B cell (primary cell): ENCODE results near the gene TMBIM1. TPM values are rescaled to one million over a fixed set of nuclear protein-coding genes. Genes with fewer than 3 reads are reported as not detected.

Experiments used
- ATAC-seq: fragments of 200-7000 bp; cut with Tn5 transposase; one replicate; pipeline ENCODE4 v1.10.0; 2021; ENCODE audit warnings: low read depth, mild to moderate bottlenecking, moderate number of reproducible peaks, moderate library complexity
- CTCF ChIA-PET: fragments of 350-600 bp; sonication (Branson Sonifier 250); formaldehyde crosslinking; loops from one replicate; lab custom pipeline; 2021; ENCODE audit warnings: antibody characterized with exemption, inconsistent platforms; lab: Charles Lee
- POLR2A ChIA-PET: fragments of 350-600 bp; sonication (Branson Sonifier 250); formaldehyde crosslinking; loops from one replicate; lab custom pipeline; 2021; ENCODE audit warnings: antibody characterized with exemption; lab: Charles Lee
- DNase-seq: peaks from one replicate; pipeline ENCODE4 v3.0.0; 2013
- H2AFZ ChIP-seq: 2 replicates; pipeline ENCODE4 v1.6.1; 2012; ENCODE audit warnings: mild to moderate bottlenecking, low read depth, low read length; ENCODE audit not compliant: insufficient read depth, poor library complexity, severe bottlenecking
- H3K27ac ChIP-seq, 2 donors: 1 replicate in 1 of 2; 2 replicates in 1 of 2; pipeline ENCODE4 v1.5.1; 2012 to 2013; ENCODE audit warnings: low read length in 2 of 2, mild to moderate bottlenecking in 2 of 2, moderate library complexity in 1 of 2
- H3K27me3 ChIP-seq, 4 experiments: fragments of 200-600 bp in 1 of 4; sonication (generic) in 1 of 4; replicated peaks in 1 of 4; 1 replicate in 2 of 4; 2 replicates in 2 of 4; pipeline versions ENCODE4 v1.6.1 to v1.7.0; 2013 to 2016; ENCODE audit warnings: low read length in 3 of 4, mild to moderate bottlenecking in 2 of 4, mixed read lengths in 1 of 4, moderate library complexity in 1 of 4; ENCODE audit not compliant: insufficient read depth in 4 of 4, control insufficient read depth in 3 of 4; ENCODE audit errors: control extremely low read depth in 1 of 4
- H3K36me3 ChIP-seq, 2 experiments: replicated peaks in 1 of 2; 1 replicate in 1 of 2; 2 replicates in 1 of 2; pipeline versions ENCODE4 v1.6.1 to v1.7.1; 2013; ENCODE audit warnings: low read length in 1 of 2; ENCODE audit not compliant: insufficient read depth in 2 of 2, control insufficient read depth in 1 of 2; ENCODE audit errors: control extremely low read depth in 1 of 2, extremely low read depth in 1 of 2
- H3K4me1 ChIP-seq, 2 donors: fragments of 200-600 bp in 1 of 2; sonication (generic) in 1 of 2; 1 replicate in 1 of 2; 2 replicates in 1 of 2; pipeline versions ENCODE4 v1.5.1 to v1.6.1; 2013 to 2017; ENCODE audit warnings: low read length in 2 of 2; ENCODE audit not compliant: control insufficient read depth in 2 of 2, insufficient read depth in 2 of 2
- H3K4me2 ChIP-seq: replicated peaks from 2 replicates; pipeline ENCODE3; 2012; ENCODE audit warnings: mild to moderate bottlenecking, low read depth, low read length; ENCODE audit not compliant: poor library complexity, severe bottlenecking
- H3K4me3 ChIP-seq, 5 experiments: fragments of 200-600 bp in 1 of 5; sonication (generic) in 1 of 5; 1 replicate in 3 of 5; 2 replicates in 2 of 5; pipeline versions ENCODE4 v1.5.1 to v1.7.0; 2011 to 2016; ENCODE audit warnings: low read length in 4 of 5, mild to moderate bottlenecking in 4 of 5, low read depth in 2 of 5, control low read depth in 1 of 5, moderate library complexity in 1 of 5; ENCODE audit not compliant: insufficient read depth in 1 of 5; ENCODE audit errors: control extremely low read depth in 1 of 5, extremely low read depth in 1 of 5
- H3K79me2 ChIP-seq: fragments of 200-600 bp; sonication (generic); one replicate; pipeline ENCODE4 v1.6.0; 2016; ENCODE audit warnings: low read length; ENCODE audit not compliant: control insufficient read depth, insufficient read depth
- H3K9ac ChIP-seq: fragments of 200-600 bp; sonication (generic); 2 replicates; pipeline ENCODE4 v1.6.1; 2017; ENCODE audit warnings: mild to moderate bottlenecking, low read length, moderate library complexity
- H3K9me3 ChIP-seq, 3 donors: one replicate each; pipeline versions ENCODE4 v1.6.1 to v1.7.1; 2013; ENCODE audit warnings: low read length in 2 of 3; ENCODE audit not compliant: control insufficient read depth in 2 of 3, insufficient read depth in 1 of 3; ENCODE audit errors: control extremely low read depth in 1 of 3
- H4K20me1 ChIP-seq: 2 replicates; pipeline ENCODE4 v1.6.0; 2012; ENCODE audit warnings: mild to moderate bottlenecking, low read length; ENCODE audit not compliant: insufficient read depth, control insufficient read depth, poor library complexity, severe bottlenecking
- H3K27ac Mint-ChIP-seq: one replicate; pipeline ENCODE4 v1.8.0; 2021; ENCODE audit warnings: mixed read lengths
- H3K27me3 Mint-ChIP-seq: one replicate; pipeline ENCODE4 v1.8.0; 2021; ENCODE audit warnings: mixed read lengths
- H3K4me1 Mint-ChIP-seq: one replicate; pipeline ENCODE4 v1.8.0; 2021; ENCODE audit warnings: mixed read lengths
- H3K4me3 Mint-ChIP-seq: one replicate; pipeline ENCODE4 v1.8.0; 2021; ENCODE audit warnings: mixed read lengths
- H3K9me3 Mint-ChIP-seq: one replicate; pipeline ENCODE4 v1.8.0; 2022; ENCODE audit warnings: mixed read lengths; ENCODE audit not compliant: insufficient read depth
- CTCF ChIP-seq: fragments of 200-600 bp; IDR thresholded peaks from one replicate; pipeline ENCODE4 v1.8.0; 2022; ENCODE audit warnings: antibody characterized with exemption, mild to moderate bottlenecking
- EZH2 ChIP-seq: IDR thresholded peaks from 2 replicates; pipeline ENCODE4 v1.6.1; 2012; ENCODE audit warnings: borderline replicate concordance, low read depth, mild to moderate bottlenecking, moderate library complexity, low read length; ENCODE audit not compliant: insufficient read depth, poor library complexity, severe bottlenecking
- WGBS: methylation state at CpG from one replicate; pipeline ENCODE4 v1.1.5; 2013; ENCODE audit warnings: missing lambda C conversion rate; ENCODE audit not compliant: insufficient coverage; 5-methylcytosine and 5-hydroxymethylcytosine counted together
- intact Hi-C: fragments of 100-400 bp; cut with micrococcal nuclease; formaldehyde crosslinking; loops from one replicate; pipeline ENCODE4 v1.10.0; 2022
- polyA plus RNA-seq: library from polyadenylated mRNA; depleted of rRNA; stranded (reverse); fragments of >200 nt; gene quantifications from 2 replicates; pipeline ENCODE4 v1.2.3, GENCODE V29; 2012
- total RNA-seq, 2 donors: library from RNA; stranded (reverse); fragments of 120-200 nt in 1 of 2; gene quantifications; 1 replicate in 1 of 2; 2 replicates in 1 of 2; pipeline versions ENCODE4 v1.2.3 to v1.2.4, GENCODE V29; 2013 to 2022

TMBIM1 gene
- total and polyA plus RNA-seq, 2 donors (not counting 1 experiment from before 2014, with no cell fraction given), result 68.7 to 137 TPM

- peak overlapping the region; percentile 81 for H2AFZ ChIP-seq
- peaks cover 43% of the 10 kb centered on the region for H3K79me2 ChIP-seq
- intact Hi-C loops, result loop anchor here (1.0 to 5.0 kb wide), 9 partner anchors 14 to 1326 kb away; partner anchors contain the start of genes ARPC2, BCS1L, CNOT9 and GMPPA
- H3K27ac ChIP-seq, result peak overlapping the region in 1 of 2 donors; percentile 18
- no peaks in the 10 kb centered on the region for H3K9me3 ChIP-seq
- H3K4me1 ChIP-seq, result peaks cover 36 to 53% of the 10 kb centered on the region in 2 donors
- no peaks in the 10 kb centered on the region for H3K27me3 ChIP-seq
- peaks cover 62% of the 10 kb centered on the region for H3K4me1 Mint-ChIP-seq
- ChIA-PET POLR2A (interaction anchor here (0.6 to 3.7 kb wide), 13 partner anchors 14 to 129 kb away, joined by 3 to 32 read pairs (median 6); partner anchors contain the start of genes ARPC2, CATIP, CTDSP1 and TMBIM1), CTCF (interaction anchor here (0.7 to 8.0 kb wide), 16 partner anchors 9 to 246 kb away, joined by 3 to 331 read pairs (median 8); partner anchors contain the start of genes ARPC2, CATIP, GPBAR1 and TMBIM1)
- H3K9me3 Mint-ChIP-seq, result no peaks in the 10 kb centered on the region
- peak overlapping the region; percentile 84 for H3K4me3 Mint-ChIP-seq
- H3K27ac Mint-ChIP-seq, result peak overlapping the region; percentile 86
- no peaks in the 10 kb centered on the region for H3K27me3 Mint-ChIP-seq
- peaks cover 27% of the 10 kb centered on the region for H4K20me1 ChIP-seq
- peak overlapping the region; percentile 91 for H3K4me2 ChIP-seq
- peak overlapping the region; percentile 87 for H3K9ac ChIP-seq
- no peak for DNase-seq
- H3K36me3 ChIP-seq, result peaks cover 2 to 47% of the 10 kb centered on the region in 2 experiments
- WGBS, result 9% methylated on average over 22 of the region's 23 CpGs
- H3K4me3 ChIP-seq, result peak overlapping the region; percentile 69 to 99 (median 81)
- TF ChIP-seq EZH2 (no peak), CTCF (no peak)
- ATAC-seq, result no peak
Measured at GRCh38 chr2:218270721-218271486, 21.4 kb downstream of the TMBIM1 start.
